ENCODE results near the gene NFE2. TPM values are rescaled to one million over a fixed set of nuclear protein-coding genes. Genes with fewer than 3 reads are reported as not detected.
A peak's percentile ranks its signal among the peaks of the same experiment; 100 is the strongest.
"Not testable (repeated sequence)": the region's sequence is repeated elsewhere in the genome, so short reads cannot be mapped to it uniquely, and the experiment has no call there.

Gene NFE2
- total and polyA plus RNA-seq, 2 of the 8 experiments (the other 6 are each of a cell fraction or from before 2014, with no cell fraction given) = 2.0 to 6.1 TPM

DNA sequence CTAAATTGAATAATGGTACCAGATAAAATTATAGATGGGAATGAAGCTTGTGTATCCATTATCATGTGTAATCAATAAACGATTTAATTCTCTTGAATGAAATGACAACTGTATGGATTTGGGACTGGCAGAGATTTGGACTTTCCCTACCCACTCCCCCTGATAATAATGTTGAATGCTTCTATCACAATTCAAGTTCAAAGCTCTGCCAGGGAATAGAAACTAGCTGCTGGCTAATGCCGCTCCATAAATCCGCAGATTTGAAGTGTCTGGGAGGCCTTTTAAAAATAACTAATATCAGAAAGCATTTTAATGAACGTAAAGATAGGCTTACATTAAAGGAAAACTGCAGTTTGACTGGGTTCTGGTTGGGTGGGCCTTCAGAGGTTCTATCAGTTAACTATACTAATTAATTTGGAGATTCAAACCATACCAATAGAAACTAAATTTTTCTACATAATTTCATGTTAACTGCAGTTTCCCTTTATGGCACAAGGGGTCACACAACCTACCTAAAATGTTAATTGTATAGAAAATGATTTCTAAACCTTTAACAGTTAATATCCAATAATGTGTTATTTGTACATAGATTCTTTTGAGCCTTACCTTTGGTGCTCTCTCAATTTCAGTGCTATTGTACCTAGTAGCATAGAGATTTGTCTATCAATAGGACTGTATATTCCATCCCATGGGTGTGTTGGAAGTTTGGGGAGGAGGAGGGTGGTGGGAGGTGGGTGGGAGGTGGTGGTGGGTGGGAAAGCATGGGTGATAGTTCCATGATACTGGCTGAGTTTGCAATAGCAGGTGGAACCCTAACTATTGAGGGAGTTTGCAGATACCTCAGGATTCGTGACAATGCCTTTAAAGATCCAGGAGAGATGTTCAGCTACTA, 15.4 kb downstream of the NFE2 start (continued):
- TF ChIP-seq CHD2 (IDR thresholded peaks at IDR 0.05; ENCODE audit: low read length) = peak; percentile 40; the same call in 1 of the 2 replicates
- no peak; a peak in 1 of 3 replicates for TF ChIP-seq POLR2A (IDR thresholded peaks at IDR 0.05; ENCODE audit: control extremely low read depth in 1 of 2, low read depth in 2 of 2, low read length in 2 of 2)
- TF ChIP-seq NRF1 (IDR thresholded peaks at IDR 0.05; ENCODE audit: low read depth, low read length) = peak; percentile 16; the same call in 1 of the 2 replicates
- 0 out of 2 replicates have a peak, but pooled peaks have one; percentile 53 for TF ChIP-seq CHD1 (IDR thresholded peaks at IDR 0.05; ENCODE audit: low read depth, low read length)

DNA sequence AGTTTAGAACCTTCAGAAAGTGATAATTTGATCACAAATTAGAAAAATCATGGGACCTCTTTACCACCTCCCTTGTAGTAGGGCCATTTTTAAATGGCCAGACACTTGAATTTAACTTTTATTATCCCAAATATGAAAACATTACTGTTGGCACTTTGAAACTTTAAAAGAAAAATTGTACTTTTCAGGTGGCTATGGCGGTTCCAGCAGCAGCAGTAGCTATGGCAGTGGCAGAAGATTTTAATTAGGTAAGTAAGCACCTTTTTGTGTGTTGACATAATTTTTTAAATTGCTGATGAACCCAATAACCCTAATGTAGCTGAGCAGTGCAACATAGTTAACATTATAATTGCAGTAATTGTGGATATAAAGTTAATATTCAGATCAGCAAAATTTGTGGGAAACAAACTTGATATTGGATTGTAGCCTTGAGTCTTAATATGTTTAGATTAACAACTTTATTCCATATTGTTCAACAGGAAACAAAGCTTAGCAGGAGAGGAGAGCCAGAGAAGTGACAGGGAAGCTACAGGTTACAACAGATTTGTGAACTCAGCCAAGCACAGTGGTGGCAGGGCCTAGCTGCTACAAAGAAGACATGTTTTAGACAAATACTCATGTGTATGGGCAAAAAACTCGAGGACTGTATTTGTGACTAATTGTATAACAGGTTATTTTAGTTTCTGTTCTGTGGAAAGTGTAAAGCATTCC, 16.6 kb downstream of the NFE2 start:
- H3K4ac ChIP-seq (replicated peaks; ENCODE audit: insufficient read length, low read depth, low read length); H3K14ac ChIP-seq (ENCODE audit: insufficient read length); H4K5ac ChIP-seq (ENCODE audit: insufficient read length, low read depth, low read length); H2AK5ac ChIP-seq (ENCODE audit: low read depth, low read length); H3K9me3 ChIP-seq (ENCODE audit: insufficient read depth in 2 of 2, low read depth in 1 of 2, low read length in 1 of 2); H4K8ac ChIP-seq (ENCODE audit: extremely low read depth, insufficient read depth, low read length); H3K23ac ChIP-seq (ENCODE audit: insufficient read length); FAIRE-seq; H3K27me3 ChIP-seq (replicated peaks in 1 of 4; ENCODE audit: control insufficient read depth in 3 of 4, extremely low read depth in 1 of 4, insufficient read depth in 3 of 4, low read length in 3 of 4); H3K4me1 ChIP-seq (replicated peaks in 1 of 4; ENCODE audit: control insufficient read depth in 3 of 4, insufficient read depth in 4 of 4, low read length in 3 of 4); H3K79me1 ChIP-seq (ENCODE audit: low read depth, low read length); H3K56ac ChIP-seq (replicated peaks; ENCODE audit: insufficient read length, low read depth, low read length); H4K91ac ChIP-seq (replicated peaks; ENCODE audit: insufficient read length, low read length); H3K27ac ChIP-seq (ENCODE audit: low read depth, low read length); H3K9ac ChIP-seq (replicated peaks in 1 of 4; ENCODE audit: extremely low read depth in 1 of 4, low read depth in 3 of 4, low read length in 3 of 4); H2BK15ac ChIP-seq (ENCODE audit: low read length); H2AFZ ChIP-seq (ENCODE audit: low read length); H2BK20ac ChIP-seq (ENCODE audit: low read length); H2BK120ac ChIP-seq (replicated peaks; ENCODE audit: low read depth, low read length); H3K18ac ChIP-seq (ENCODE audit: extremely low read depth, low read length); H3K23me2 ChIP-seq (ENCODE audit: low read depth, low read length); DNase-seq (ENCODE audit: low read depth in 1 of 2, low spot score in 2 of 2); H2BK5ac ChIP-seq (ENCODE audit: low read depth, low read length); H2BK12ac ChIP-seq (ENCODE audit: low read depth, low read length): not testable (repeated sequence)
- H3K79me2 ChIP-seq (ENCODE audit: control insufficient read depth in 1 of 2, insufficient read depth in 2 of 2, low read length in 2 of 2) = peaks cover 8 to 40% of the 10 kb centered on the region in 2 experiments; a peak in 3 of 4 replicates
- peaks cover 43 to 75% (median 60%) of the 10 kb centered on the region in 4 experiments for H3K36me3 ChIP-seq (ENCODE audit: control insufficient read depth in 2 of 4, insufficient read depth in 4 of 4, low read length in 3 of 4)
- POLR2A ChIA-PET (ENCODE audit: partially characterized antibody) = interaction anchor here (0.7 to 15.0 kb wide), 24 partner anchors 10 to 1348 kb away, joined by 3 to 1006 read pairs (median 7); partner anchors contain the start of genes CBX5, COPZ1, HNRNPA1 and NFE2
- H3K4me2 ChIP-seq (ENCODE audit: insufficient read depth in 1 of 2, low read depth in 2 of 2, low read length in 2 of 2) = peak overlapping the region; percentile 62 to 67
- CTCF ChIA-PET (ENCODE audit: partially characterized antibody) = interaction anchor here (0.7 to 1.7 kb wide), 7 partner anchors 9 to 115 kb away, joined by 3 to 9 read pairs (median 3); partner anchors contain the start of gene COPZ1
- peak overlapping the region in 2 of 4 experiments; percentile 83 to 98; a peak in 5 of 8 replicates for H3K4me3 ChIP-seq (ENCODE audit: extremely low read depth in 1 of 4, insufficient read depth in 2 of 4, low read depth in 3 of 4, low read length in 4 of 4)
- H4K20me1 ChIP-seq (replicated peaks in 1 of 2; ENCODE audit: control insufficient read depth in 1 of 2, insufficient read depth in 2 of 2, low read length in 2 of 2) = peaks cover 18 to 22% of the 10 kb centered on the region in 2 experiments
- WGBS, 2 experiments (ENCODE audit: extremely low coverage in 1 of 2, insufficient coverage in 1 of 2, insufficient read length in 1 of 2, insufficient replicate concordance in 2 of 2, low coverage in 1 of 2, low lambda C conversion rate in 2 of 2, missing lambda C conversion rate in 1 of 2) = 89% methylated on average over 1 of the region's 2 CpGs; no CpG with 5 or more reads in 1 of the 2 experiments

Measured in H1 (cell line).